ENCODE results near the gene PTMA. TPM values are rescaled to one million over a fixed set of nuclear protein-coding genes. Genes with fewer than 3 reads are reported as not detected.

Gene PTMA
- polyA plus RNA-seq, 3 donors: 1,062 to 1,127 (median 1,072) TPM

DNA sequence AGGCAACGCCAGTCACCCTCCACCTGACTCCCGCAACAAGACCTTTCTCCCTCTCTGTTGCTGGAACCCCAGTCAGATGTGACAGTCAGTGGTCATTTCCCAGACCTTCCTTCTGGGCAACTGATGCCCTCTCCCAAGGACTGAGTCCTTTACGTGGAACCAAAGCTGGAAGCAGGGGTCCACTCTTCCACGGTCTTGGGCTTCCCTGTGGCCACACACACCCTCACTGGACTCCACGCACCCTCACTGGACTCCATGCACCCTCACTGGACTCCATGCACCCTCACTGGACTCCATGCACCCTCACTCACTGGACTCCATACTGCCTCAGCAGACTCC is 7.1 kb downstream of the PTMA start:
- peak overlapping the region in 3 of 7 donors; percentile 55 to 100 (median 58) for H3K27ac Mint-ChIP-seq
- Histone ChIP-seq H3K4me2 (replicated peaks; ENCODE audit: extremely low read depth, low read length, poor library complexity, severe bottlenecking) (no peak overlapping the region), H3K27ac (ENCODE audit: low read depth in 1 of 2, low read length in 2 of 2) (no peak overlapping the region), H3K4me1 (ENCODE audit: control insufficient read depth in 1 of 2, insufficient read depth in 2 of 2, low read length in 2 of 2) (peaks cover 31 to 44% of the 10 kb centered on the region in 2 donors), H3K9me3 (replicated peaks in 1 of 2; ENCODE audit: control insufficient read depth in 1 of 2, insufficient read depth in 1 of 2, low read length in 2 of 2) (peaks cover 0 to 8% of the 10 kb centered on the region in 2 donors), H3K9ac (ENCODE audit: insufficient read depth, low read length, poor library complexity, severe bottlenecking) (no peak overlapping the region), H2AFZ (ENCODE audit: insufficient read depth, low read depth, low read length, poor library complexity, severe bottlenecking) (no peak overlapping the region), H3K79me2 (ENCODE audit: insufficient read depth, low read length) (peaks cover 21% of the 10 kb centered on the region), H3K27me3 (ENCODE audit: control insufficient read depth in 2 of 2, insufficient read depth in 2 of 2, low read length in 2 of 2) (peaks cover 0 to 4% of the 10 kb centered on the region in 2 donors), H4K20me1 (ENCODE audit: insufficient read depth, low read length) (peaks cover 42% of the 10 kb centered on the region), H3K4me3 (replicated peaks in 1 of 3; ENCODE audit: low read depth in 2 of 3, low read length in 3 of 3) (no peak overlapping the region), H3K36me3 (replicated peaks in 1 of 2; ENCODE audit: control insufficient read depth in 1 of 2, insufficient read depth in 2 of 2, low read length in 2 of 2) (peaks cover 11 to 13% of the 10 kb centered on the region in 2 donors)
- TF ChIP-seq, protein P1, sequence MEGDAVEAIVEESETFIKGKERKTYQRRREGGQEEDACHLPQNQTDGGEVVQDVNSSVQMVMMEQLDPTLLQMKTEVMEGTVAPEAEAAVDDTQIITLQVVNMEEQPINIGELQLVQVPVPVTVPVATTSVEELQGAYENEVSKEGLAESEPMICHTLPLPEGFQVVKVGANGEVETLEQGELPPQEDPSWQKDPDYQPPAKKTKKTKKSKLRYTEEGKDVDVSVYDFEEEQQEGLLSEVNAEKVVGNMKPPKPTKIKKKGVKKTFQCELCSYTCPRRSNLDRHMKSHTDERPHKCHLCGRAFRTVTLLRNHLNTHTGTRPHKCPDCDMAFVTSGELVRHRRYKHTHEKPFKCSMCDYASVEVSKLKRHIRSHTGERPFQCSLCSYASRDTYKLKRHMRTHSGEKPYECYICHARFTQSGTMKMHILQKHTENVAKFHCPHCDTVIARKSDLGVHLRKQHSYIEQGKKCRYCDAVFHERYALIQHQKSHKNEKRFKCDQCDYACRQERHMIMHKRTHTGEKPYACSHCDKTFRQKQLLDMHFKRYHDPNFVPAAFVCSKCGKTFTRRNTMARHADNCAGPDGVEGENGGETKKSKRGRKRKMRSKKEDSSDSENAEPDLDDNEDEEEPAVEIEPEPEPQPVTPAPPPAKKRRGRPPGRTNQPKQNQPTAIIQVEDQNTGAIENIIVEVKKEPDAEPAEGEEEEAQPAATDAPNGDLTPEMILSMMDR (IDR thresholded peaks at IDR 0.05): peak; percentile 47
- H3K9me3 Mint-ChIP-seq: peaks cover 3 to 12% (median 8%) of the 10 kb centered on the region in 7 donors
- no peak for DNase-seq
- peaks cover 0 to 13% (median 2%) of the 10 kb centered on the region in 3 donors for H3K27me3 Mint-ChIP-seq (ENCODE audit: low read depth in 3 of 3)
- 52% methylated on average over 5 of the region's 5 CpGs for WGBS (ENCODE audit: insufficient coverage)
- peaks cover 21 to 34% of the 10 kb centered on the region in 2 donors for H3K36me3 Mint-ChIP-seq
- intact Hi-C loops (cut with micrococcal nuclease): loop anchor here (1.0 to 10.0 kb wide), 5 partner anchors 33 to 201 kb away; no protein-coding TSS in a partner anchor
- H3K4me1 Mint-ChIP-seq: peaks cover 38% of the 10 kb centered on the region
- H3K4me3 Mint-ChIP-seq: no peak overlapping the region

- H3K4me3 Mint-ChIP-seq: no peak overlapping the region
These were observed 7.8 kb downstream of the PTMA start for GRCh38 chr2:231715988-231716616.

More at GRCh38 chr2:231715988-231716616, 7.8 kb downstream of the PTMA start:
- Histone ChIP-seq H3K4me1 (ENCODE audit: control insufficient read depth in 1 of 2, insufficient read depth in 2 of 2, low read length in 2 of 2) (peaks cover 36 to 46% of the 10 kb centered on the region in 2 donors), H3K27me3 (ENCODE audit: control insufficient read depth in 2 of 2, insufficient read depth in 2 of 2, low read length in 2 of 2) (peaks cover 0 to 4% of the 10 kb centered on the region in 2 donors), H3K9ac (ENCODE audit: insufficient read depth, low read length, poor library complexity, severe bottlenecking) (no peak overlapping the region), H3K4me3 (replicated peaks in 1 of 3; ENCODE audit: low read depth in 2 of 3, low read length in 3 of 3) (no peak overlapping the region), H3K27ac (ENCODE audit: low read depth in 1 of 2, low read length in 2 of 2) (no peak overlapping the region), H3K9me3 (replicated peaks in 1 of 2; ENCODE audit: control insufficient read depth in 1 of 2, insufficient read depth in 1 of 2, low read length in 2 of 2) (peaks cover 0 to 8% of the 10 kb centered on the region in 2 donors), H4K20me1 (ENCODE audit: insufficient read depth, low read length) (peaks cover 35% of the 10 kb centered on the region), H3K36me3 (replicated peaks in 1 of 2; ENCODE audit: control insufficient read depth in 1 of 2, insufficient read depth in 2 of 2, low read length in 2 of 2) (peaks cover 11 to 13% of the 10 kb centered on the region in 2 donors), H3K4me2 (replicated peaks; ENCODE audit: extremely low read depth, low read length, poor library complexity, severe bottlenecking) (no peak overlapping the region), H3K79me2 (ENCODE audit: insufficient read depth, low read length) (peaks cover 15% of the 10 kb centered on the region), H2AFZ (ENCODE audit: insufficient read depth, low read depth, low read length, poor library complexity, severe bottlenecking) (no peak overlapping the region)
- peaks cover 3 to 12% (median 8%) of the 10 kb centered on the region in 7 donors for H3K9me3 Mint-ChIP-seq
- TF ChIP-seq, protein P1 (IDR thresholded peaks at IDR 0.05): no peak
- peaks cover 43% of the 10 kb centered on the region for H3K4me1 Mint-ChIP-seq
- 97% methylated on average over 7 of the region's 8 CpGs for WGBS (ENCODE audit: insufficient coverage)
- peak overlapping the region in 3 of 7 donors; percentile 7 to 55 (median 7) for H3K27ac Mint-ChIP-seq
- no peak for DNase-seq
- peaks cover 2 to 18% (median 2%) of the 10 kb centered on the region in 3 donors for H3K27me3 Mint-ChIP-seq (ENCODE audit: low read depth in 3 of 3)
- intact Hi-C loops (cut with micrococcal nuclease): loop anchor here (1.0 to 10.0 kb wide), 5 partner anchors 34 to 201 kb away; no protein-coding TSS in a partner anchor
- H3K36me3 Mint-ChIP-seq: peaks cover 22 to 34% of the 10 kb centered on the region in 2 donors

All from CD14-positive monocyte (primary cell).